ENCODE data around the gene MCC. TPM values are rescaled to one million over a fixed set of nuclear protein-coding genes. Genes with fewer than 3 reads are reported as not detected.

MCC gene
- total RNA-seq, 1 donor from 2014 or later, result 26.9 TPM

GRCh38 chr5:113230711-113231652, 257.3 kb downstream of the MCC start:
- H3K79me2 ChIP-seq (ENCODE audit: insufficient read depth, low read length), result peaks cover 7% of the 10 kb centered on the region
- H3K4me1 ChIP-seq (ENCODE audit: insufficient read depth, low read length), result peaks cover 21% of the 10 kb centered on the region
- peak overlapping the region; percentile 21 for H3K9ac ChIP-seq (ENCODE audit: low read length)
- no peak overlapping the region for H2AFZ ChIP-seq (ENCODE audit: low read depth, low read length)
- H3K27me3 ChIP-seq (ENCODE audit: insufficient read depth, low read length), result no peaks in the 10 kb centered on the region
- peak overlapping the region; percentile 83 for H3K27ac Mint-ChIP-seq (ENCODE audit: unreplicated experiment)
- H3K4me3 Mint-ChIP-seq (ENCODE audit: unreplicated experiment), result peak overlapping the region; percentile 15
- H3K36me3 Mint-ChIP-seq (ENCODE audit: low read depth, unreplicated experiment), result no peaks in the 10 kb centered on the region
- no peak for TF ChIP-seq CTCF (IDR thresholded peaks at IDR 0.05; ENCODE audit: insufficient read depth, low read depth, low read length)
- TF ChIP-seq EZH2 (IDR thresholded peaks at IDR 0.05; ENCODE audit: insufficient read depth, low read length), result no peak
- H3K4me1 Mint-ChIP-seq (ENCODE audit: low read depth, unreplicated experiment), result peaks cover 42% of the 10 kb centered on the region
- no peaks in the 10 kb centered on the region for H3K27me3 Mint-ChIP-seq (ENCODE audit: low read depth, unreplicated experiment)
- peak overlapping the region; percentile 64 for H3K4me2 ChIP-seq (ENCODE audit: low read length)
- H4K20me1 ChIP-seq (ENCODE audit: insufficient read depth, low read length), result peaks cover 6% of the 10 kb centered on the region
- FAIRE-seq (peak; percentile 94), DNase-seq (ENCODE audit: low read depth) (peak; percentile 83)
- no peak overlapping the region for H3K4me3 ChIP-seq (ENCODE audit: insufficient read depth, low read depth, low read length)
- H3K36me3 ChIP-seq (ENCODE audit: insufficient read depth, low read length), result no peaks in the 10 kb centered on the region
- peak overlapping the region; percentile 52 for H3K27ac ChIP-seq (ENCODE audit: low read depth, low read length)
- no peaks in the 10 kb centered on the region for H3K9me3 ChIP-seq (ENCODE audit: insufficient read depth, low read depth, low read length)
- no peaks in the 10 kb centered on the region for H3K9me3 Mint-ChIP-seq (ENCODE audit: unreplicated experiment)

- no peak overlapping the region for H3K4me3 Mint-ChIP-seq (ENCODE audit: unreplicated experiment)
- H3K27ac ChIP-seq (ENCODE audit: low read depth, low read length), result no peak overlapping the region
- no peak for FAIRE-seq
These were observed 260.5 kb downstream of the MCC start for GRCh38 chr5:113227798-113228197.

More at GRCh38 chr5:113227798-113228197, 260.5 kb downstream of the MCC start:
- TF ChIP-seq EZH2 (IDR thresholded peaks at IDR 0.05; ENCODE audit: insufficient read depth, low read length), result no peak
- TF ChIP-seq CTCF (IDR thresholded peaks at IDR 0.05; ENCODE audit: insufficient read depth, low read depth, low read length), result no peak
- no peaks in the 10 kb centered on the region for H3K36me3 ChIP-seq (ENCODE audit: insufficient read depth, low read length)
- Mint-ChIP-seq H3K4me1 (ENCODE audit: low read depth, unreplicated experiment) (peaks cover 54% of the 10 kb centered on the region), H3K9me3 (ENCODE audit: unreplicated experiment) (no peaks in the 10 kb centered on the region), H3K27ac (ENCODE audit: unreplicated experiment) (no peak overlapping the region), H3K36me3 (ENCODE audit: low read depth, unreplicated experiment) (no peaks in the 10 kb centered on the region), H3K27me3 (ENCODE audit: low read depth, unreplicated experiment) (no peaks in the 10 kb centered on the region)
- peaks cover 9% of the 10 kb centered on the region for H3K79me2 ChIP-seq (ENCODE audit: insufficient read depth, low read length)
- no peaks in the 10 kb centered on the region for H3K9me3 ChIP-seq (ENCODE audit: insufficient read depth, low read depth, low read length)
- no peak overlapping the region for H3K4me3 ChIP-seq (ENCODE audit: insufficient read depth, low read depth, low read length)
- no peak overlapping the region for H3K9ac ChIP-seq (ENCODE audit: low read length)
- H3K27me3 ChIP-seq (ENCODE audit: insufficient read depth, low read length), result no peaks in the 10 kb centered on the region
- H3K4me2 ChIP-seq (ENCODE audit: low read length), result no peak overlapping the region
- no peak for DNase-seq (ENCODE audit: low read depth)
- H3K4me1 ChIP-seq (ENCODE audit: insufficient read depth, low read length), result peaks cover 29% of the 10 kb centered on the region
- H4K20me1 ChIP-seq (ENCODE audit: insufficient read depth, low read length), result no peaks in the 10 kb centered on the region
- no peak overlapping the region for H2AFZ ChIP-seq (ENCODE audit: low read depth, low read length)
